ENCODE measurements around the gene MORC1.

MORC1 gene

DNA sequence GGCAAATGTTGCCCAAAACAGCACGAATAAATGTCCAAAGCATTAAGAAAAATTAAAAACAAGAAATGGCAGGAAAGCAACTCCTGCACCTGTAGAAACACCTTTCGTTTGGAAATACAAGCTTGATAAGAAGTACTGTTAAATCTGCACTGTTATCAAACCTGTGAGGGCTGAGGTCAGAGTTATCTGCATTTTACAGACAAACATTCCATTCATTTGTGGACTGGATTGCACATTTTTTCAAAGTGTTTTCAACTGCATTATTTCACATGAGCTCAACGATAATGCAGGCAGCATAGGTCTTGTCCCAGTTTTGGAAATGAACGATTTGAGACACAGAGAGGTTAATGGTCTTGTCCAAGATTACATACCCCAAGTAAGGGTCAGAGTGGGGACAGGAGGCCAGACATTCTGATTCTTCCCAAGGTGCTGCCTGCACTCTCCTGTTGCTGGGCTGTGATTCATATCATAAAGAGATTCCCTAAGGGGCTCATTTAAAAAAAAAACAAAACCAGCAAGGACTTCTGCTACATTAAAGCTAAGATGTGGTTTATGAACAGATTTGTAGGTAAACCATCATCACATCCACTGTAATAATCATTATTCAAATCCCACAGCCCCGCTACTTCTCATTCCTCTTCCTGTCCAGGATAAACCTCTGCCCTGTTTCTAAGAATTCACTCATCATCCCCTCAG is 177.2 kb downstream of the MORC1 start:
- Histone ChIP-seq H3K4me1 (ENCODE audit: insufficient read depth, low read length, severe bottlenecking) (no peaks in the 10 kb centered on the region), H3K9me3 (ENCODE audit: low read length) (no peaks in the 10 kb centered on the region), H3K4me3 (ENCODE audit: low read depth, low read length, poor library complexity, severe bottlenecking) (no peak overlapping the region), H3K79me2 (ENCODE audit: insufficient read depth, low read length) (no peaks in the 10 kb centered on the region), H4K20me1 (ENCODE audit: insufficient read depth, low read length) (no peaks in the 10 kb centered on the region), H3K36me3 (ENCODE audit: insufficient read depth, low read length) (no peaks in the 10 kb centered on the region), H3F3A (ENCODE audit: insufficient read depth, low read length) (no peaks in the 10 kb centered on the region), H3K9ac (ENCODE audit: low read length) (no peak overlapping the region), H2AFZ (ENCODE audit: low read length) (no peak overlapping the region), H3K27me3 (ENCODE audit: insufficient read depth, low read length) (no peaks in the 10 kb centered on the region), H3K27ac (ENCODE audit: low read depth, low read length, poor library complexity, severe bottlenecking) (no peak overlapping the region), H3K9me2 (ENCODE audit: low read depth, low read length) (no peaks in the 10 kb centered on the region), H3K4me2 (ENCODE audit: low read length) (no peak overlapping the region)
- TF ChIP-seq, protein P1, sequence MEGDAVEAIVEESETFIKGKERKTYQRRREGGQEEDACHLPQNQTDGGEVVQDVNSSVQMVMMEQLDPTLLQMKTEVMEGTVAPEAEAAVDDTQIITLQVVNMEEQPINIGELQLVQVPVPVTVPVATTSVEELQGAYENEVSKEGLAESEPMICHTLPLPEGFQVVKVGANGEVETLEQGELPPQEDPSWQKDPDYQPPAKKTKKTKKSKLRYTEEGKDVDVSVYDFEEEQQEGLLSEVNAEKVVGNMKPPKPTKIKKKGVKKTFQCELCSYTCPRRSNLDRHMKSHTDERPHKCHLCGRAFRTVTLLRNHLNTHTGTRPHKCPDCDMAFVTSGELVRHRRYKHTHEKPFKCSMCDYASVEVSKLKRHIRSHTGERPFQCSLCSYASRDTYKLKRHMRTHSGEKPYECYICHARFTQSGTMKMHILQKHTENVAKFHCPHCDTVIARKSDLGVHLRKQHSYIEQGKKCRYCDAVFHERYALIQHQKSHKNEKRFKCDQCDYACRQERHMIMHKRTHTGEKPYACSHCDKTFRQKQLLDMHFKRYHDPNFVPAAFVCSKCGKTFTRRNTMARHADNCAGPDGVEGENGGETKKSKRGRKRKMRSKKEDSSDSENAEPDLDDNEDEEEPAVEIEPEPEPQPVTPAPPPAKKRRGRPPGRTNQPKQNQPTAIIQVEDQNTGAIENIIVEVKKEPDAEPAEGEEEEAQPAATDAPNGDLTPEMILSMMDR (IDR thresholded peaks at IDR 0.05; ENCODE audit: low read length), result no peak
- TF ChIP-seq EZH2 (IDR thresholded peaks at IDR 0.05; ENCODE audit: borderline replicate concordance, low read length), result no peak

GRCh38 chr3:108940166-108940565 is 177.8 kb downstream of the MORC1 start:
- H2AFZ ChIP-seq (ENCODE audit: low read length), result no peak overlapping the region
- H3F3A ChIP-seq (ENCODE audit: insufficient read depth, low read length), result no peaks in the 10 kb centered on the region
- H3K9me2 ChIP-seq (ENCODE audit: low read depth, low read length), result no peaks in the 10 kb centered on the region
- TF ChIP-seq, protein P1 (IDR thresholded peaks at IDR 0.05; ENCODE audit: low read length), result no peak
- TF ChIP-seq EZH2 (IDR thresholded peaks at IDR 0.05; ENCODE audit: borderline replicate concordance, low read length), result no peak
- no peak overlapping the region for H3K4me2 ChIP-seq (ENCODE audit: low read length)
- H3K9me3 ChIP-seq (ENCODE audit: low read length), result no peaks in the 10 kb centered on the region
- H3K27me3 ChIP-seq (ENCODE audit: insufficient read depth, low read length), result no peaks in the 10 kb centered on the region
- H3K79me2 ChIP-seq (ENCODE audit: insufficient read depth, low read length), result no peaks in the 10 kb centered on the region
- no peaks in the 10 kb centered on the region for H4K20me1 ChIP-seq (ENCODE audit: insufficient read depth, low read length)
- no peak overlapping the region for H3K9ac ChIP-seq (ENCODE audit: low read length)
- no peaks in the 10 kb centered on the region for H3K36me3 ChIP-seq (ENCODE audit: insufficient read depth, low read length)
- H3K4me1 ChIP-seq (ENCODE audit: insufficient read depth, low read length, severe bottlenecking), result no peaks in the 10 kb centered on the region
- no peak overlapping the region for H3K27ac ChIP-seq (ENCODE audit: low read depth, low read length, poor library complexity, severe bottlenecking)
- H3K4me3 ChIP-seq (ENCODE audit: low read depth, low read length, poor library complexity, severe bottlenecking), result no peak overlapping the region

DNA sequence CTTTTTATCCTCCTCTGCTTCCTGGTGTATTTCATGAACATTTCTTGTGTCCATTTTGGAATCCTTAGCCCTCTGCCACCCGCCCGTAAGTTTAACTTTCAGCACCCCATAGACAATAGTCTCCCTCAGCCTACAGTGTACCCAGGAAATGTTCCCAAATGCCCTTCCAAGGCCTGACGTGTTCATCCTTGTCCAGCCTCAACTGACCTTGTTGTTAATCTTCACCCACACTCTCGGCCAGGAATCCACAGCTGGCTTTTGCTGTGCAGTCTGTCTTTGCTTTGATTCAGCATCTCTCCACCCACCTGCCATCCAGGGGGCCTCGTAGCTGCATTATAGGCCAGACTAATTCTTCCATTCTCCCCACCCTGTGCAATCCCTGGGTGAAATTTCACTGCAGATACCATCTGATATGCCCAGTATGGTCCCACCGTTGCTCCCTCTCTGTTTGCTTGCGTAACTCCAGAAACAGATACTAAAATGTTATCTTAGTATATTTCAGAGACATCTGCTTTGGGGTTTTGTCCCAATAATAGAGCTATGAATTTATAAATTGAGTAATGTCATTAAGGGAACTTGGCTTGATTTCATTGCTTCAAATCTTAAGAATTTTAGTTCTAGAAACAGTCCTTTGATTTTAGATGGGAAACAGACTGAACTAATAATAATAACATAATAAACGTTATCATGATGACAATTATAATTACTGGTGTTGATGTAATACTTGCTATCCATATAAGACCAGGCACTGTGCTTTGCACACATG is 180.8 kb downstream of the MORC1 start:
- Histone ChIP-seq H3K27me3 (ENCODE audit: insufficient read depth, low read length) (no peaks in the 10 kb centered on the region), H3K27ac (ENCODE audit: low read depth, low read length, poor library complexity, severe bottlenecking) (no peak overlapping the region), H3K9me2 (ENCODE audit: low read depth, low read length) (no peaks in the 10 kb centered on the region), H3K4me1 (ENCODE audit: insufficient read depth, low read length, severe bottlenecking) (no peaks in the 10 kb centered on the region), H3K4me3 (ENCODE audit: low read depth, low read length, poor library complexity, severe bottlenecking) (no peak overlapping the region), H3K9ac (ENCODE audit: low read length) (no peak overlapping the region), H2AFZ (ENCODE audit: low read length) (no peak overlapping the region), H3K36me3 (ENCODE audit: insufficient read depth, low read length) (no peaks in the 10 kb centered on the region), H3K9me3 (ENCODE audit: low read length) (no peaks in the 10 kb centered on the region), H4K20me1 (ENCODE audit: insufficient read depth, low read length) (no peaks in the 10 kb centered on the region), H3K79me2 (ENCODE audit: insufficient read depth, low read length) (no peaks in the 10 kb centered on the region), H3F3A (ENCODE audit: insufficient read depth, low read length) (no peaks in the 10 kb centered on the region), H3K4me2 (ENCODE audit: low read length) (no peak overlapping the region)
- TF ChIP-seq, protein P1 (IDR thresholded peaks at IDR 0.05; ENCODE audit: low read length), result no peak
- no peak for TF ChIP-seq EZH2 (IDR thresholded peaks at IDR 0.05; ENCODE audit: borderline replicate concordance, low read length)

Data from OCI-LY1 (cell line).